SHP77 (cell line): Measurements from ENCODE around the gene POF1B.
"Not testable (repeated sequence)": the region's sequence is repeated elsewhere in the genome, so short reads cannot be mapped to it uniquely, and the experiment has no call there.

ENCODE experiments used
- DNase-seq, 2 experiments: peaks; one replicate each; lab custom pipeline; 2025; lab: John Stamatoyannopoulos, UW

Gene POF1B, protein sequence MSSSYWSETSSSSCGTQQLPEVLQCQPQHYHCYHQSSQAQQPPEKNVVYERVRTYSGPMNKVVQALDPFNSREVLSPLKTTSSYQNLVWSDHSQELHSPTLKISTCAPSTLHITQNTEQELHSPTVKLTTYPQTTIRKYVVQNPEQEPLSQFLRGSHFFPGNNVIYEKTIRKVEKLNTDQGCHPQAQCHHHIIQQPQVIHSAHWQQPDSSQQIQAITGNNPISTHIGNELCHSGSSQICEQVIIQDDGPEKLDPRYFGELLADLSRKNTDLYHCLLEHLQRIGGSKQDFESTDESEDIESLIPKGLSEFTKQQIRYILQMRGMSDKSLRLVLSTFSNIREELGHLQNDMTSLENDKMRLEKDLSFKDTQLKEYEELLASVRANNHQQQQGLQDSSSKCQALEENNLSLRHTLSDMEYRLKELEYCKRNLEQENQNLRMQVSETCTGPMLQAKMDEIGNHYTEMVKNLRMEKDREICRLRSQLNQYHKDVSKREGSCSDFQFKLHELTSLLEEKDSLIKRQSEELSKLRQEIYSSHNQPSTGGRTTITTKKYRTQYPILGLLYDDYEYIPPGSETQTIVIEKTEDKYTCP

GRCh38 chrX:85379174-85379907 lies at the start of gene POF1B:
TSS of gene POF1B (minus strand) at chrX:85379665. CDS start at chrX:85379454, 211 bp downstream.
- peak; percentile 11 to 20 for DNase-seq

- DNase-seq, result no peak
These were observed 49.6 kb upstream of the POF1B start for GRCh38 chrX:85429066-85429465.

GRCh38 chrX:85419293-85419692 lies 39.8 kb upstream of the POF1B start:
- no peak for DNase-seq

- no peak for DNase-seq
These were observed 12.4 kb upstream of the POF1B start for GRCh38 chrX:85391878-85392238.

- DNase-seq, result no peak
These were observed 11.9 kb upstream of the POF1B start for GRCh38 chrX:85391185-85391877.

GRCh38 chrX:85381602-85382001 lies 2.1 kb upstream of the POF1B start:
- DNase-seq, result no peak

- DNase-seq, result no peak
These were observed 1.0 kb downstream of the POF1B start for GRCh38 chrX:85378461-85378860.

- no peak for DNase-seq
These were observed 4.1 kb downstream of the POF1B start for GRCh38 chrX:85375333-85375738.

DNA sequence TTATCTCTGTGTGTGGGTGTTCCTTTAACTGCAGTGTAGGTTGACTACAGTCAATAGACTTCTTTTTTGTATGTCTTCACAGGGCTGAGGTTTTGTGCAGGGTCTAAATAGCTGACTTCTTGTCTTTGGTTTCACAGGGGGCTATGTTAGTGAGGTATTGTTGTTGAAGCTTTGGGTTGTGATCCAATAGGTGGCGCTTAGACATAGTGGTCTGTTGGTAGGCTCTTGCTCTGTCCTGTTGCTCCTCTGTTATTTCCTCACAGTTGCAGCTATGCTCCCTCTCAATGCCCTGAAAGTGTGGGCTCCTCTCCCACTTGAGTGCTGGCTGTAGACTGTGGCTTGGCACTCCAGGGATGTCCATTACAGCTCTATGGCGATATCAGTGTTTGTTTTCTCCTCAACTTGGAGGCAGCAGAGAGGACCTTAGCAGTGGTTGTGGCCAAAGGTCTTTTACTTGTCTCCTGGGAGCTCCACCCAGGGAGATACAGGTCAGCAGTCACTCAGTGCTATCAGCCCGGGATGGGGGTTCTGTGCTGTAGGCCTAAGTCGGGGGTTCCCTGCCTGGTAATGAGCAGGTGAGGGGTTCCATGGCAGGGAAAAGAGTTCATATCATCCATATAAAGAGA lies 14.0 kb downstream of the POF1B start:
- no peak for DNase-seq

GRCh38 chrX:85359051-85359450 lies 20.4 kb downstream of the POF1B start:
- DNase-seq, result no peak

GRCh38 chrX:85345523-85345922 lies 33.9 kb downstream of the POF1B start:
- no peak for DNase-seq

- no peak for DNase-seq
These were observed 52.5 kb downstream of the POF1B start for GRCh38 chrX:85327060-85327333.

DNA sequence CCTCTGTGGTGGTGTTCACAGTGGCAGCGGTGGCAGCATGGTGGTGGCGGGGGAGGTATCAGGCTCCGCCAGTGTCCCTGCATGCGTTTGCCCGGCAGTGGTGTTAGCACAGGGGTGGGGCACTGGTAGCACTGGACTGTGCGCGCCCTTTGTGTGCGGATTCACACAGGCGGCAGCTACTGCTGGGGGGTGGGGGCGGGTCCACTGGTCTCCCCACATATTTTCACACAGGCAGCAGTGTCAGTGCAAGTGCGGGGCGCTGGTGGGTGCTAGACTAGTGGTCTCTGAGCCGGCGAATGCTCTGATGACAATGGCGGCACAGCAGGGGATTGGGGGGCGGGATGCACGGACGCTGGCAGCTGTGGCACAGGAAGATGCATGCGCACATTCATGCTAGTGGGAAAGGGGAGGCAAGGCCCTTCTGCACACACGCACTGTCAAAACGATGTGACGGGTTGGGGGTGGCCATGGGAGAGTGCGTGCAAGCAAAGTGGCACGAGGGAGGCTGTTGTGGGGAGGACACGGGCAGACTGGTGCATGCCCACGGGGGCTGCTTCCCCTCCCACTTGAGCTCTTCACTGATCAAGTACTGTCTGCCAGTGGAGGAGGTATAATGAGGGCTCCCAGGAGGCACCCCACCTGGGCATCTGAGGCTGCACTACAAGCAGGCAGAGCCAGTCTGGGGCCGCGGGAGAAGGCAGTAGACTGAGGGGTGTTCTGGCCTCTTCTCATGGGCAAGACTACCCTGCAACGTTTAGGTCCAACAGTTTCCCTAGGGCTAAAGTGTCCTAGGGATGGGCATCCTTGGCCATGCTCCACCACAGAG lies 53.0 kb downstream of the POF1B start:
- no peak for DNase-seq

DNA sequence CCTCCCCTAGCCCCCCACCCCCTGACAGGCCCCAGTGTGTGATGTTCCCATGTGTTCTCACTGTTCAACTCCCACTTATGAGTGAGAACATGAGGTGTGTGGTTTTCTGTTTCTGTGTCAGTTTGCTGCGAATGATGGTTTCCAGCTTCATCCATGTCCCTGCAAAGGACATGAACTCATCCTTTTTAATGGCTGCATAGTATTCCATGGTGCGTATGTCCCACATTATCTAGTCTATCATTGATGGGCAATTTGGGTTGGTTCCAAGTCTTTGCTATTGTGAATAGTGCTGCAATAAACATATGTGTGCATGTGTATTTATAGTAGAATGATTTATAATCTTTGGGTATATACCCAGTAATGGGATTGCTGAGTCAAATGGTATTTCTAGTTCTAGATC lies 68.1 kb downstream of the POF1B start:
- DNase-seq, result not testable (repeated sequence)

GRCh38 chrX:85309717-85310116 lies 69.7 kb downstream of the POF1B start:
- no peak for DNase-seq

DNA sequence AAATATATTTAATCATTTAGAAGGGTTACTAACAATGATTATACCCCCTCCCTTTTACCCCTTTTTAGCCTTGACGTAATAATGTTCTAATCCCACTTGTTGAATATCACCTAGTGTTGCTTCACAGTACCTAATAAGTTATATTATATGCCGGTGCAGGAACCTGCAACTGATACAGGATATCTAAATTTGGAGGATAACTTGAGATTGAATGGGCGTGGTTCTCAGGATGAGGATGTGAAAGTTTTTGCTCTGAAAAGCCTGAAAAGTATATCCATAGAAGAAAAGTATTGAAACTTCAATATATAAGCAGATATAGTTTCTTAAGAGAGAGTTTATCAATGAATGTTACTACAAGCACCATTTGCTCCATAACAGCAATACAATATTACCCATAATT lies 75.9 kb downstream of the POF1B start:
- DNase-seq, result no peak

GRCh38 chrX:85288992-85289723 lies 90.3 kb downstream of the POF1B start:
- no peak for DNase-seq

DNA sequence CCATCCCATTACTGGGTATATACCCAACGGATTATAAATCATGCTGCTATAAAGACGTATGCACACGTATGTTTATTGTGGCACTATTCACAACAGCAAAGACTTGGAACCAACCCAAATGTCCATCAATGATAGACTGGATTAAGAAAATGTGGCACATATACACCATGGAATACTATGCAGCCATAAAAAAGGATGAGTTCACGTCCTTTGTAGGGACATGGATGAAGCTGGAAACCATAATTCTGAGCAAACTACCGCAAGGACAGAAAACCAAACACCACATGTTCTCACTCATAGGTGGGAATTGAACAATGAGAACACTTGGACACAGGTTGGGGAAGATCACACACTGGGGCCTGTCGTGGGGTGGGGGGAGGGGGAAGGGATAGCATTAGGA lies 94.2 kb downstream of the POF1B start:
- DNase-seq, result not testable (repeated sequence)

DNA sequence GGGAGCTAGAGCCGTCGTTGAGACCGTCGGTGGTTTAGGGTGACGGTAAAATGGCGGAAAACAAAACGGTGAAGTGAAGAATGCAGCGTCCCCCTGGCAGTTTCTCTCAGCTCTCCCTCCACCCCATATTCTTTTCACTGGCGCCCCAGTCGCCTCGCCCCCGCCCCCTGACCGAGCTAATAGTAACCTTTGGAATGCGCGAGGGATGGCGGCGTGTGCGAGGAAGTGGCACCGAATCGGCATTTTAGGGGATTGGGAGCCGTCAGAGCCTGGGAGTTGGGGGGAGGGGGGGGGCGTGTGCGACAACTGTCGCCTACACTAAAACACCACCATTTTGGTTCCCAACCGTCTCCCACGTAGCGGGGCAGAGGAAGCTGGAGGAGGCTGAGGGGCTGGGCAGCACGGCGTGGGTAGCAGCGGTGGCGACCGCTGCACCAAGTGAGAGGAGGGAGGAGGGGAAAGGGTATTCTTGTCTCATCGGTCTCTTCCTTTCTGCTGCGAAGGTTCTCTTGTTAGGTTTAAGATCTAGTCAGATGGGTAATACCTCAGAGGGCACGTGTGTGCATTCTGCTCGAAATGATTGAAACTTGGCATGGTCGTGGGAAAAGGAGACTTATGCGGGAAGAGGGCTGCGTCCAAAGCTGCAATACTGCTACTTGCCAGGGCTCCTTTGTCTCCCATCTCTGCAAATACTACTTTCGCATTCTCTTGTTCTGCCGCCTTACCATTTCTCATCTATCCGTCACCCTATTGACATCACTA lies 134.8 kb downstream of the POF1B start:
- peak; percentile 8 to 12 for DNase-seq
